DND-41 (cell line): ENCODE results near the gene GRID2IP.

Source experiments
- ATAC-seq: fragments of 200-7000 bp; cut with Tn5 transposase; 3 replicates; pipeline ENCODE4 v1.9.1; 2021; ENCODE audit warnings: low read depth; ENCODE audit not compliant: insufficient read depth
- DNase-seq: peaks from one replicate; pipeline ENCODE4 v3.0.0-alpha.2; 2020
- H2AFZ ChIP-seq: 2 replicates; pipeline ENCODE4 v1.6.0; 2012; ENCODE audit warnings: low read depth, low read length
- H3K27ac ChIP-seq: 2 replicates; pipeline ENCODE4 v1.5.1; 2012; ENCODE audit warnings: low read length, inconsistent platforms
- H3K27me3 ChIP-seq: fragments of 200-600 bp; sonication (generic); 2 replicates; pipeline ENCODE4 v1.6.0; 2012; ENCODE audit warnings: low read length, mild to moderate bottlenecking, inconsistent platforms; ENCODE audit not compliant: insufficient read depth, poor library complexity
- H3K36me3 ChIP-seq: 2 replicates; pipeline ENCODE4 v1.5.1; 2012; ENCODE audit warnings: low read length, inconsistent platforms; ENCODE audit not compliant: insufficient read depth
- H3K4me1 ChIP-seq: 2 replicates; pipeline ENCODE4 v1.5.1; 2012; ENCODE audit warnings: mild to moderate bottlenecking, low read length; ENCODE audit not compliant: insufficient read depth
- H3K4me2 ChIP-seq: 2 replicates; pipeline ENCODE4 v1.6.0; 2012; ENCODE audit warnings: mild to moderate bottlenecking, moderate library complexity, low read length, inconsistent platforms; ENCODE audit not compliant: insufficient read depth
- H3K4me3 ChIP-seq, 2 experiments: fragments of 200-600 bp in 1 of 2; shearing (Covaris generic) in 1 of 2; 2 replicates each; pipeline ENCODE4 v1.5.1; 2012 to 2016; ENCODE audit warnings: inconsistent platforms in 2 of 2, low read length in 2 of 2, mild to moderate bottlenecking in 2 of 2, low read depth in 1 of 2, moderate library complexity in 1 of 2
- H3K79me2 ChIP-seq: 2 replicates; pipeline ENCODE4 v1.6.0; 2012; ENCODE audit warnings: low read length, inconsistent platforms; ENCODE audit not compliant: insufficient read depth
- H3K9ac ChIP-seq: 2 replicates; pipeline ENCODE4 v1.6.0; 2012; ENCODE audit warnings: low read depth, mild to moderate bottlenecking, inconsistent platforms, low read length, moderate library complexity
- H3K9me3 ChIP-seq: 2 replicates; pipeline ENCODE4 v1.5.1; 2012; ENCODE audit warnings: low read length, moderate library complexity, mild to moderate bottlenecking, inconsistent platforms; ENCODE audit not compliant: insufficient read depth, severe bottlenecking
- H4K20me1 ChIP-seq: 2 replicates; pipeline ENCODE4 v1.6.0; 2012; ENCODE audit warnings: low read length; ENCODE audit not compliant: insufficient read depth
- CTCF ChIP-seq: IDR thresholded peaks from 2 replicates; pipeline ENCODE4 v1.5.1; 2012; ENCODE audit warnings: borderline replicate concordance, low read length, moderate library complexity, mild to moderate bottlenecking; ENCODE audit not compliant: poor library complexity, severe bottlenecking; ENCODE audit errors: extremely low read depth
- EZH2 ChIP-seq: IDR thresholded peaks from 3 replicates; pipeline ENCODE4 v1.6.1; 2012; ENCODE audit warnings: borderline replicate concordance, low read depth, mild to moderate bottlenecking, moderate library complexity, low read length, inconsistent platforms; ENCODE audit not compliant: severe bottlenecking

The GRID2IP gene

GRCh38 chr7:6576024-6576866, 25.0 kb upstream of the GRID2IP start:
- Histone ChIP-seq H3K27me3 (no peaks in the 10 kb centered on the region), H3K27ac (peak overlapping the region; percentile 60), H3K79me2 (peaks cover 21% of the 10 kb centered on the region), H3K36me3 (peaks cover 25% of the 10 kb centered on the region), H3K9me3 (no peaks in the 10 kb centered on the region), H3K4me3 (peak overlapping the region; percentile 20 to 93; a peak in 3 of 4 replicates), H3K4me1 (peaks cover 34% of the 10 kb centered on the region), H3K4me2 (peak overlapping the region; percentile 67), H4K20me1 (no peaks in the 10 kb centered on the region), H3K9ac (peak overlapping the region; percentile 96), H2AFZ (peak overlapping the region; percentile 72; the same call in 1 of the 2 replicates)
- DNase-seq: peak; percentile 16
- no peak for TF ChIP-seq CTCF
- TF ChIP-seq EZH2: no peak
- no peak for ATAC-seq

- no peak for DNase-seq
- no peak for TF ChIP-seq EZH2
- TF ChIP-seq CTCF: no peak
- Histone ChIP-seq H3K27me3 (no peaks in the 10 kb centered on the region), H3K4me3 (no peak overlapping the region), H3K79me2 (peaks cover 21% of the 10 kb centered on the region), H3K36me3 (peaks cover 17% of the 10 kb centered on the region), H3K4me1 (peaks cover 31% of the 10 kb centered on the region), H2AFZ (no peak overlapping the region), H3K9ac (no peak overlapping the region), H3K9me3 (no peaks in the 10 kb centered on the region), H3K27ac (no peak overlapping the region), H3K4me2 (peak overlapping the region; percentile 67; the same call in 1 of the 2 replicates), H4K20me1 (no peaks in the 10 kb centered on the region)
- no peak for ATAC-seq
Measured at GRCh38 chr7:6575281-6576023, 24.2 kb upstream of the GRID2IP start.

- DNase-seq (no peak), ATAC-seq (no peak)
- Histone ChIP-seq H3K9ac (no peak overlapping the region), H3K4me1 (peaks cover 6% of the 10 kb centered on the region), H3K4me2 (no peak overlapping the region), H4K20me1 (no peaks in the 10 kb centered on the region), H2AFZ (no peak overlapping the region), H3K27ac (no peak overlapping the region), H3K9me3 (no peaks in the 10 kb centered on the region), H3K4me3 (no peak overlapping the region), H3K79me2 (no peaks in the 10 kb centered on the region), H3K36me3 (no peaks in the 10 kb centered on the region), H3K27me3 (no peaks in the 10 kb centered on the region)
- TF ChIP-seq EZH2 (no peak), CTCF (no peak)
Measured at GRCh38 chr7:6571160-6571779, 20.0 kb upstream of the GRID2IP start.
